Lower lobe of right lung (tissue), 2 donors: Measurements from ENCODE around the gene RBMS1. TPM values are rescaled to one million over a fixed set of nuclear protein-coding genes. Genes with fewer than 3 reads are reported as not detected.

Source experiments
- ATAC-seq, 2 donors: fragments of 200-7000 bp; cut with Tn5 transposase; one replicate each; pipeline ENCODE4 v1.9.1; 2020 to 2022; ENCODE audit warnings: mild to moderate bottlenecking in 2 of 2, moderate library complexity in 2 of 2
- DNase-seq: peaks from one replicate; pipeline ENCODE4 v3.0.0-alpha.2; 2020
- H3K27ac ChIP-seq: fragments of 200-600 bp; one replicate; pipeline ENCODE4 v1.8.0; 2022
- H3K27me3 ChIP-seq: fragments of 200-600 bp; one replicate; pipeline ENCODE4 v1.8.0; 2022; ENCODE audit warnings: low read depth
- H3K36me3 ChIP-seq: fragments of 200-600 bp; one replicate; pipeline ENCODE4 v1.8.0; 2022; ENCODE audit warnings: mild to moderate bottlenecking
- H3K4me1 ChIP-seq: fragments of 200-600 bp; one replicate; pipeline ENCODE4 v1.8.0; 2022
- H3K4me3 ChIP-seq: fragments of 200-600 bp; one replicate; pipeline ENCODE4 v1.8.0; 2022; ENCODE audit warnings: mild to moderate bottlenecking
- H3K9me3 ChIP-seq: fragments of 200-600 bp; one replicate; pipeline ENCODE4 v1.8.0; 2022
- CTCF ChIP-seq: fragments of 200-600 bp; IDR thresholded peaks from one replicate; pipeline ENCODE4 v1.8.0; 2022; ENCODE audit warnings: antibody characterized with exemption, mild to moderate bottlenecking
- intact Hi-C: fragments of 100-400 bp; cut with DNase I; formaldehyde crosslinking; loops from one replicate; pipeline ENCODE4 v1.11.0; 2022
- total RNA-seq: library from RNA; stranded (reverse); fragmentation: NEBNext Ultra II Directional; extraction: Animal tissue kit (Norgen Biotek cat#: 25700); gene quantifications from one replicate; pipeline ENCODE4 v1.2.1, GENCODE V29; 2021
- donor health status: DM: no; HTN: yes; CAD: no; lungs with severe emphysema.

The RBMS1 gene
- total RNA-seq, 1 donor from 2014 or later: 95.3 TPM

GRCh38 chr2:160502478-160502877 is 8.9 kb upstream of the RBMS1 start:
- no peaks in the 10 kb centered on the region for H3K9me3 ChIP-seq
- no peak overlapping the region for H3K4me3 ChIP-seq
- intact Hi-C loops: no loop called here
- H3K27me3 ChIP-seq: no peaks in the 10 kb centered on the region
- H3K36me3 ChIP-seq: no peaks in the 10 kb centered on the region
- DNase-seq: no peak
- no peak for ATAC-seq
- no peak overlapping the region for H3K27ac ChIP-seq
- peaks cover 14% of the 10 kb centered on the region for H3K4me1 ChIP-seq
- TF ChIP-seq CTCF: no peak

GRCh38 chr2:160501370-160501769 is 7.8 kb upstream of the RBMS1 start:
- intact Hi-C loops: no loop called here
- ATAC-seq (no peak), DNase-seq (no peak)
- H3K9me3 ChIP-seq: no peaks in the 10 kb centered on the region
- no peak overlapping the region for H3K4me3 ChIP-seq
- peaks cover 14% of the 10 kb centered on the region for H3K4me1 ChIP-seq
- TF ChIP-seq CTCF: no peak
- no peak overlapping the region for H3K27ac ChIP-seq
- no peaks in the 10 kb centered on the region for H3K27me3 ChIP-seq
- no peaks in the 10 kb centered on the region for H3K36me3 ChIP-seq

GRCh38 chr2:160499865-160500264 is 6.3 kb upstream of the RBMS1 start:
- no peak for DNase-seq
- Histone ChIP-seq H3K27ac (no peak overlapping the region), H3K27me3 (no peaks in the 10 kb centered on the region), H3K9me3 (no peaks in the 10 kb centered on the region), H3K4me1 (peaks cover 8% of the 10 kb centered on the region), H3K4me3 (no peak overlapping the region), H3K36me3 (no peaks in the 10 kb centered on the region)
- no peak for ATAC-seq
- TF ChIP-seq CTCF: no peak
- intact Hi-C loops: loop anchor here (10.0 kb wide), 1 partner anchor 165 kb away; no protein-coding TSS in a partner anchor

- DNase-seq (no peak), ATAC-seq (no peak)
- no peak overlapping the region for H3K27ac ChIP-seq
- TF ChIP-seq CTCF: no peak
- no peak overlapping the region for H3K4me3 ChIP-seq
- H3K27me3 ChIP-seq: no peaks in the 10 kb centered on the region
- H3K9me3 ChIP-seq: no peaks in the 10 kb centered on the region
- H3K4me1 ChIP-seq: peaks cover 11% of the 10 kb centered on the region
- H3K36me3 ChIP-seq: no peaks in the 10 kb centered on the region
- intact Hi-C loops: loop anchor here (10.0 kb wide), 1 partner anchor 163 kb away; no protein-coding TSS in a partner anchor
Measured at GRCh38 chr2:160498137-160498536, 4.5 kb upstream of the RBMS1 start.

GRCh38 chr2:160494201-160494644 is 616 bp upstream of the RBMS1 start:
- no peak for DNase-seq
- Histone ChIP-seq H3K9me3 (no peaks in the 10 kb centered on the region), H3K27ac (peak overlapping the region; percentile 95), H3K27me3 (no peaks in the 10 kb centered on the region), H3K4me3 (peak overlapping the region; percentile 82), H3K36me3 (no peaks in the 10 kb centered on the region), H3K4me1 (peaks cover 35% of the 10 kb centered on the region)
- TF ChIP-seq CTCF: no peak
- no peak for ATAC-seq
- intact Hi-C loops: loop anchor here (10.0 kb wide), 1 partner anchor 159 kb away; no protein-coding TSS in a partner anchor
